ENCODE measurements around the gene SIPA1L3. TPM values are rescaled to one million over a fixed set of nuclear protein-coding genes. Genes with fewer than 3 reads are reported as not detected.

The SIPA1L3 gene
- total RNA-seq, 1 experiment from 2014 or later: 19.9 TPM

GRCh38 chr19:37938353-37938752, 31.3 kb downstream of the SIPA1L3 start:
- Histone ChIP-seq H3K4me1 (ENCODE audit: insufficient read depth, low read length, poor library complexity, severe bottlenecking) (no peaks in the 10 kb centered on the region), H3K27me3 (replicated peaks; ENCODE audit: insufficient read depth, low read depth, low read length, poor library complexity) (no peaks in the 10 kb centered on the region), H3K4me3 (ENCODE audit: low read depth, low read length, poor library complexity, severe bottlenecking) (no peak overlapping the region), H3K27ac (ENCODE audit: low read depth, low read length, poor library complexity, severe bottlenecking) (no peak overlapping the region), H3K36me3 (ENCODE audit: insufficient read depth, low read length, poor library complexity, severe bottlenecking) (no peaks in the 10 kb centered on the region), H3K9me3 (ENCODE audit: low read depth, low read length, poor library complexity, severe bottlenecking) (no peaks in the 10 kb centered on the region)
- TF ChIP-seq EZH2 (IDR thresholded peaks at IDR 0.05; ENCODE audit: borderline replicate concordance, low read depth, low read length, poor library complexity, severe bottlenecking) (no peak), CTCF (conservative IDR thresholded peaks at IDR 0.05; ENCODE audit: low read depth, low read length) (no peak)
- DNase-seq (ENCODE audit: low spot score): no peak
- ChIA-PET CTCF (no interaction called here), POLR2A (ENCODE audit: low non-redundant PET) (no interaction called here)
- BruUV-seq (replicated peaks): no TSS peak
- intact Hi-C loops (cut with micrococcal nuclease; ENCODE audit: unreplicated experiment): no loop called here

- intact Hi-C loops (cut with micrococcal nuclease; ENCODE audit: unreplicated experiment): no loop called here
- CTCF ChIA-PET: no interaction called here
These were observed 34.9 kb downstream of the SIPA1L3 start for GRCh38 chr19:37941782-37942515.

GRCh38 chr19:37942516-37942902, 35.5 kb downstream of the SIPA1L3 start:
- ChIA-PET CTCF (no interaction called here), POLR2A (ENCODE audit: low non-redundant PET) (no interaction called here)
- no peak for DNase-seq (ENCODE audit: low spot score)
- intact Hi-C loops (cut with micrococcal nuclease; ENCODE audit: unreplicated experiment): no loop called here
- BruUV-seq (replicated peaks): no TSS peak
- Histone ChIP-seq H3K4me1 (ENCODE audit: insufficient read depth, low read length, poor library complexity, severe bottlenecking) (no peaks in the 10 kb centered on the region), H3K36me3 (ENCODE audit: insufficient read depth, low read length, poor library complexity, severe bottlenecking) (no peaks in the 10 kb centered on the region), H3K27me3 (replicated peaks; ENCODE audit: insufficient read depth, low read depth, low read length, poor library complexity) (no peaks in the 10 kb centered on the region), H3K9me3 (ENCODE audit: low read depth, low read length, poor library complexity, severe bottlenecking) (no peaks in the 10 kb centered on the region), H3K4me3 (ENCODE audit: low read depth, low read length, poor library complexity, severe bottlenecking) (no peak overlapping the region), H3K27ac (ENCODE audit: low read depth, low read length, poor library complexity, severe bottlenecking) (no peak overlapping the region)
- TF ChIP-seq CTCF (conservative IDR thresholded peaks at IDR 0.05; ENCODE audit: low read depth, low read length) (no peak), EZH2 (IDR thresholded peaks at IDR 0.05; ENCODE audit: borderline replicate concordance, low read depth, low read length, poor library complexity, severe bottlenecking) (no peak)

More at GRCh38 chr19:37941782-37942515, 34.9 kb downstream of the SIPA1L3 start:
- H3K9me3 ChIP-seq (ENCODE audit: low read depth, low read length, poor library complexity, severe bottlenecking): no peaks in the 10 kb centered on the region
- H3K27me3 ChIP-seq (replicated peaks; ENCODE audit: insufficient read depth, low read depth, low read length, poor library complexity): no peaks in the 10 kb centered on the region
- no peaks in the 10 kb centered on the region for H3K4me1 ChIP-seq (ENCODE audit: insufficient read depth, low read length, poor library complexity, severe bottlenecking)
- POLR2A ChIA-PET (ENCODE audit: low non-redundant PET): no interaction called here
- H3K36me3 ChIP-seq (ENCODE audit: insufficient read depth, low read length, poor library complexity, severe bottlenecking): no peaks in the 10 kb centered on the region
- no TSS peak for BruUV-seq (replicated peaks)
- no peak overlapping the region for H3K4me3 ChIP-seq (ENCODE audit: low read depth, low read length, poor library complexity, severe bottlenecking)
- TF ChIP-seq EZH2 (IDR thresholded peaks at IDR 0.05; ENCODE audit: borderline replicate concordance, low read depth, low read length, poor library complexity, severe bottlenecking): no peak
- TF ChIP-seq CTCF (conservative IDR thresholded peaks at IDR 0.05; ENCODE audit: low read depth, low read length): no peak
- H3K27ac ChIP-seq (ENCODE audit: low read depth, low read length, poor library complexity, severe bottlenecking): no peak overlapping the region
- DNase-seq (ENCODE audit: low spot score): no peak

Data from A673 (cell line).